Lower leg skin (tissue), 3 donors: ENCODE results near the gene RETSAT.
"Not testable (repeated sequence)": the region's sequence is repeated elsewhere in the genome, so short reads cannot be mapped to it uniquely, and the experiment has no call there.

ENCODE experiments used
- POLR2A ChIP-seq, 2 donors: fragments of 450-650 bp; IDR thresholded peaks; one replicate each; pipeline ENCODE4 v1.6.1; 2016 to 2017; ENCODE audit warnings: antibody characterized with exemption in 2 of 2, mild to moderate bottlenecking in 1 of 2, moderate library complexity in 1 of 2
- TF ChIP-seq, protein P1 (sequence below), 3 donors: fragments of 450-650 bp; IDR thresholded peaks; one replicate each; pipeline ENCODE4 v1.5.1; 2016; ENCODE audit warnings: antibody characterized with exemption in 3 of 3, mild to moderate bottlenecking in 3 of 3, moderate library complexity in 2 of 3

DNA sequence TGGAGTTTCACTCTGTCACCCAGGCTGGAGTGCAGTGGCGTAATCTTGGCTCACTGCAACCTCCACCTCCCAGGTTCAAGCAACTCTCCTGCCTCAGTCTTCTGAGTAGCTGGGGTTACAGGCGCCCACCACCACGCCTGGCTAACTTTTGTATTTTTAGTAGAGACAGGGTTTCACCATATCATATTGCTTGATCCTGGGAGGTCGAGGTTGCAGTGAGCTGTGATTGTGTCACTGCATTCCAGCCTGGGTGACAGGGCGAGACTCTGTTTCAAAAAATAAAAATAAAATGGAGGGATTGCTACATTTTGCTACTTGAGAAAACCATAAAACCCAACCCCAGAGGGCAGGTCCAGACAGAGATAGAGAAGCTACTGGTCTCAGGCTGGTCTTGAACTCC, 28.8 kb upstream of the RETSAT start:
- TF ChIP-seq, protein P1, sequence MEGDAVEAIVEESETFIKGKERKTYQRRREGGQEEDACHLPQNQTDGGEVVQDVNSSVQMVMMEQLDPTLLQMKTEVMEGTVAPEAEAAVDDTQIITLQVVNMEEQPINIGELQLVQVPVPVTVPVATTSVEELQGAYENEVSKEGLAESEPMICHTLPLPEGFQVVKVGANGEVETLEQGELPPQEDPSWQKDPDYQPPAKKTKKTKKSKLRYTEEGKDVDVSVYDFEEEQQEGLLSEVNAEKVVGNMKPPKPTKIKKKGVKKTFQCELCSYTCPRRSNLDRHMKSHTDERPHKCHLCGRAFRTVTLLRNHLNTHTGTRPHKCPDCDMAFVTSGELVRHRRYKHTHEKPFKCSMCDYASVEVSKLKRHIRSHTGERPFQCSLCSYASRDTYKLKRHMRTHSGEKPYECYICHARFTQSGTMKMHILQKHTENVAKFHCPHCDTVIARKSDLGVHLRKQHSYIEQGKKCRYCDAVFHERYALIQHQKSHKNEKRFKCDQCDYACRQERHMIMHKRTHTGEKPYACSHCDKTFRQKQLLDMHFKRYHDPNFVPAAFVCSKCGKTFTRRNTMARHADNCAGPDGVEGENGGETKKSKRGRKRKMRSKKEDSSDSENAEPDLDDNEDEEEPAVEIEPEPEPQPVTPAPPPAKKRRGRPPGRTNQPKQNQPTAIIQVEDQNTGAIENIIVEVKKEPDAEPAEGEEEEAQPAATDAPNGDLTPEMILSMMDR (IDR thresholded peaks at IDR 0.05) = not testable (repeated sequence)
- not testable (repeated sequence) for TF ChIP-seq POLR2A (IDR thresholded peaks at IDR 0.05)
